Lung (tissue), 12 donors: ENCODE data around the gene GPR142. TPM values are rescaled to one million over a fixed set of nuclear protein-coding genes. Genes with fewer than 3 reads are reported as not detected.

Experiments used
- ATAC-seq: fragments of 200-7000 bp; cut with Tn5 transposase; one replicate; pipeline ENCODE4 v1.9.1; 2020; ENCODE audit warnings: moderate number of reproducible peaks; ENCODE audit not compliant: insufficient read depth, low FRiP score
- DNase-seq, 3 donors: peaks; one replicate each; pipeline ENCODE4 v3.0.0-alpha.2; 2013 to 2017
- H3K27ac ChIP-seq, 2 donors: one replicate each; pipeline ENCODE4 v1.5.1; 2013; ENCODE audit warnings: mild to moderate bottlenecking in 2 of 2, moderate library complexity in 2 of 2, control low read depth in 1 of 2, inconsistent platforms in 1 of 2, low read depth in 1 of 2, low read length in 1 of 2
- H3K27me3 ChIP-seq, 3 donors: one replicate each; pipeline ENCODE4 v1.5.1; 2013; ENCODE audit warnings: low read length in 2 of 3; ENCODE audit not compliant: control insufficient read depth in 3 of 3, insufficient read depth in 3 of 3
- H3K36me3 ChIP-seq, 4 donors: one replicate each; pipeline ENCODE4 v1.5.1; 2013; ENCODE audit warnings: low read length in 4 of 4, mild to moderate bottlenecking in 1 of 4, moderate library complexity in 1 of 4; ENCODE audit not compliant: control insufficient read depth in 4 of 4, insufficient read depth in 4 of 4
- H3K4me1 ChIP-seq, 5 donors: one replicate each; pipeline ENCODE4 v1.5.1; 2013; ENCODE audit warnings: low read length in 5 of 5, mild to moderate bottlenecking in 2 of 5, moderate library complexity in 1 of 5; ENCODE audit not compliant: control insufficient read depth in 5 of 5, insufficient read depth in 5 of 5
- H3K4me3 ChIP-seq: one replicate; pipeline ENCODE4 v1.5.1; 2013; ENCODE audit warnings: mild to moderate bottlenecking, control low read depth, moderate library complexity
- H3K9ac ChIP-seq, 2 donors: one replicate each; pipeline ENCODE4 v1.5.1; 2013; ENCODE audit warnings: low read length in 2 of 2, control low read depth in 1 of 2; ENCODE audit not compliant: insufficient read depth in 1 of 2
- H3K9me3 ChIP-seq, 4 donors: one replicate each; pipeline ENCODE4 v1.5.1; 2013; ENCODE audit warnings: low read length in 3 of 4, mild to moderate bottlenecking in 1 of 4, moderate library complexity in 1 of 4; ENCODE audit not compliant: control insufficient read depth in 4 of 4, insufficient read depth in 3 of 4
- WGBS, 2 donors: extraction: QIAGEN DNeasy Blood & Tissue Kit; methylation state at CpG; one replicate each; pipeline ENCODE4 v1.1.7; 2013; 5-methylcytosine and 5-hydroxymethylcytosine counted together
- polyA plus RNA-seq, 2 donors: library from polyadenylated mRNA; stranded (reverse); fragments of 200-250 nt; gene quantifications; one replicate each; pipeline ENCODE4 v1.2.1, GENCODE V29; 2013
- total RNA-seq, 2 donors: library from RNA; depleted of rRNA in 1 of 2; stranded (reverse); fragments of >200 nt in 1 of 2; gene quantifications; one replicate each; pipeline ENCODE4 v1.2.1, GENCODE V29; 2014 to 2021
- TF ChIP-seq, protein P1 (sequence below): IDR thresholded peaks from 2 replicates; pipeline ENCODE4 v1.5.1; 2012; ENCODE audit warnings: mild to moderate bottlenecking; ENCODE audit errors: control extremely low read depth, extremely low read depth
- donor health status: control.
- donor health status: control.
- donor health status: Bipolar disorder and iron deficiency.
- donor health status: healthy.
- donor health status: DM: yes; HTN: yes; CAD: no.

Gene GPR142
- total and polyA plus RNA-seq, 4 donors = 0.03 TPM; not detected in 3

DNA sequence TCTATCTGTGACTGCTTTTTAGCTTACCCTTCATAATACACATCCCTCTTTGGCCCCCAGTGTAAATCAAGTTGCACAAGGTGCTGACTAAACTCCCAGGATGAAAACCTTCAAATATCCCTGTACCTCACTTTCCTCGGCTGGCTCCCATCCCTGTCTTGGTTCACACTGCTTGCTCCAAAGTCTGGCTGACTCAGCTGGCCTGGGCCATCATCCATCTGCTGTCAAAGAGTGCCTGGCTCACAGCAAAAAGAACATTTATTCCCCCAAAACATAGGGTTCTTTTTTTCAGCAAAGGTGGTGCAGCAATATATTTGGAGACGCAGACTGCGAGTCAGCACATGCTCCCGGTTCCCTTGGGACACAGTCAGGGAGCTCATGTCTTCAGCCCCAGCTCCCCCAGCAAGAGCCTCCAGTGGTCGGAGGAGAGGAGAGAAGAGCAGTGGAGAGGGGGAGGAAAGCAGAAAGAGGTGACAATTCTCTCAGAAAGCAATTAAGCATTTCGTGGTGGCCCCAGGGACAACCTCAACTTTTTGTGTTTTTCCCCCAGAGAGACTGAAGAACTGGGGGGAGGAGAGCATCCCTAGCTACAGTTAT lies 26.1 kb downstream of the GPR142 start:
- H3K9ac ChIP-seq = no peak overlapping the region
- peaks cover 0 to 2% (median 0%) of the 10 kb centered on the region in 4 donors for H3K9me3 ChIP-seq
- DNase-seq = no peak
- H3K27me3 ChIP-seq = no peaks in the 10 kb centered on the region
- WGBS, 2 donors = 84 to 90% methylated on average over 6 of the region's 6 CpGs
- ATAC-seq = no peak
- no peaks in the 10 kb centered on the region for H3K4me1 ChIP-seq
- no peak overlapping the region for H3K4me3 ChIP-seq
- TF ChIP-seq, protein P1, sequence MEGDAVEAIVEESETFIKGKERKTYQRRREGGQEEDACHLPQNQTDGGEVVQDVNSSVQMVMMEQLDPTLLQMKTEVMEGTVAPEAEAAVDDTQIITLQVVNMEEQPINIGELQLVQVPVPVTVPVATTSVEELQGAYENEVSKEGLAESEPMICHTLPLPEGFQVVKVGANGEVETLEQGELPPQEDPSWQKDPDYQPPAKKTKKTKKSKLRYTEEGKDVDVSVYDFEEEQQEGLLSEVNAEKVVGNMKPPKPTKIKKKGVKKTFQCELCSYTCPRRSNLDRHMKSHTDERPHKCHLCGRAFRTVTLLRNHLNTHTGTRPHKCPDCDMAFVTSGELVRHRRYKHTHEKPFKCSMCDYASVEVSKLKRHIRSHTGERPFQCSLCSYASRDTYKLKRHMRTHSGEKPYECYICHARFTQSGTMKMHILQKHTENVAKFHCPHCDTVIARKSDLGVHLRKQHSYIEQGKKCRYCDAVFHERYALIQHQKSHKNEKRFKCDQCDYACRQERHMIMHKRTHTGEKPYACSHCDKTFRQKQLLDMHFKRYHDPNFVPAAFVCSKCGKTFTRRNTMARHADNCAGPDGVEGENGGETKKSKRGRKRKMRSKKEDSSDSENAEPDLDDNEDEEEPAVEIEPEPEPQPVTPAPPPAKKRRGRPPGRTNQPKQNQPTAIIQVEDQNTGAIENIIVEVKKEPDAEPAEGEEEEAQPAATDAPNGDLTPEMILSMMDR = no peak
- no peak overlapping the region for H3K27ac ChIP-seq
- H3K36me3 ChIP-seq = no peaks in the 10 kb centered on the region

DNA sequence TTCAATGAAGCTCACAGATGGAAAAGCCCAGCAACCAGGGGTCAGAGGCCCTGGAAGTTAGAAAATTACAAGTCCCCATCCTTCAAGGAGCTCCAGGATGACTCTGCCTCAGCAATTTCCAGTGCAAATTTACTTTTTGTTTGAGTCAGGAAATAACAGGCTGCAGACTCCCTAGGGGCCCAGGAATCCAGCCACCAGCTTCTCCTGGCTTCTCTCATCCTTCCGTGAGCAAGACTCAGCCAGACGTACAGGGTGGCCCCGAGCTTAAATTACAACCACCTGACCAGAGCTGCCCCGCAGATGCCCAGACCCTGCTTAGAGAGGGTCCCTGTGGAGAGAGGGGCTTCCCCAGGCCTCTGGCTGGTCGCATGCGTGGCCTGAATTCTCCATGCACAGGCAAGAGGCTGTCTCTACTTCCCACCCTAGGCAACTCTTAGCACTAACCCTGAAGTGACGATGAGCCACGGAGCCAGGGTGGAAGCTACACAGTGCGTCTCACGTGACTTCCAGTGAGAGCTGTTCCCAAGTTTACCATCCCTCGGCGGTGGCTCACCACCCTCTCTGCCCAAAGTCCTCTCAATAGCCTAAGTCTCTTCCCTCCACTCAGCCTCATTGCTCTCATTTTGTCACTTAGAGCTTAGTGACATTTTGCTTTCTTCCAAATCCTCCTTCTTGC lies 27.1 kb downstream of the GPR142 start:
- Histone ChIP-seq H3K9me3 (peaks cover 0 to 2% (median 0%) of the 10 kb centered on the region in 4 donors), H3K4me3 (no peak overlapping the region), H3K4me1 (no peaks in the 10 kb centered on the region), H3K27me3 (no peaks in the 10 kb centered on the region), H3K36me3 (no peaks in the 10 kb centered on the region), H3K27ac (no peak overlapping the region), H3K9ac (no peak overlapping the region)
- no peak for ATAC-seq
- DNase-seq = no peak
- WGBS, 2 donors = 91 to 94% methylated on average over 12 of the region's 12 CpGs
- TF ChIP-seq, protein P1 = no peak

DNA sequence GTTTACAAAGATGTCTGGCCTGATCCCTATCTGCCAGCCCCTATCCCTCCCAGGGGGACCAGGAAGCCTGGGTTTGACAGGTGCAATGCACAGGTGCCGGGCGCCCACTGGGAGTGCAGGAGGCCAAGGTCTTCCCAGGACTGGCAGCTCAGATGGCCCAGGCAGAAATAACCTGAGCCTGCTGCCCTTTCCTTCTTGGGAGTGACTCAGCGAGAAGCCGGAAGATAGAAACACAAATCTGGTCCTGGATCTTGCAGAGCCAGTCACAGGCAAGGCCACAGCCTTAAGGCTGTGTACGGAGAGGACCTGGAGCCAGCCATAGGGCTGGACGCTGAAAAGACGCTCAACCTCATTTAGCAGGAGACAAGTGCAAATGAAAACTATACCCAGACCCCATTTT lies 27.7 kb downstream of the GPR142 start:
- TF ChIP-seq, protein P1 = no peak
- H3K36me3 ChIP-seq = no peaks in the 10 kb centered on the region
- H3K9ac ChIP-seq = no peak overlapping the region

More for the DNA sequence above, 27.7 kb downstream of the GPR142 start:
- DNase-seq (no peak), ATAC-seq (no peak)
- peaks cover 0 to 2% (median 0%) of the 10 kb centered on the region in 4 donors for H3K9me3 ChIP-seq
- 83 to 84% methylated on average over 7 of the region's 7 CpGs for WGBS, 2 donors
- H3K27ac ChIP-seq = no peak overlapping the region
- no peaks in the 10 kb centered on the region for H3K4me1 ChIP-seq
- no peaks in the 10 kb centered on the region for H3K27me3 ChIP-seq
- no peak overlapping the region for H3K4me3 ChIP-seq
